ENCODE measurements around the gene ADAP1.

Gene ADAP1

DNA sequence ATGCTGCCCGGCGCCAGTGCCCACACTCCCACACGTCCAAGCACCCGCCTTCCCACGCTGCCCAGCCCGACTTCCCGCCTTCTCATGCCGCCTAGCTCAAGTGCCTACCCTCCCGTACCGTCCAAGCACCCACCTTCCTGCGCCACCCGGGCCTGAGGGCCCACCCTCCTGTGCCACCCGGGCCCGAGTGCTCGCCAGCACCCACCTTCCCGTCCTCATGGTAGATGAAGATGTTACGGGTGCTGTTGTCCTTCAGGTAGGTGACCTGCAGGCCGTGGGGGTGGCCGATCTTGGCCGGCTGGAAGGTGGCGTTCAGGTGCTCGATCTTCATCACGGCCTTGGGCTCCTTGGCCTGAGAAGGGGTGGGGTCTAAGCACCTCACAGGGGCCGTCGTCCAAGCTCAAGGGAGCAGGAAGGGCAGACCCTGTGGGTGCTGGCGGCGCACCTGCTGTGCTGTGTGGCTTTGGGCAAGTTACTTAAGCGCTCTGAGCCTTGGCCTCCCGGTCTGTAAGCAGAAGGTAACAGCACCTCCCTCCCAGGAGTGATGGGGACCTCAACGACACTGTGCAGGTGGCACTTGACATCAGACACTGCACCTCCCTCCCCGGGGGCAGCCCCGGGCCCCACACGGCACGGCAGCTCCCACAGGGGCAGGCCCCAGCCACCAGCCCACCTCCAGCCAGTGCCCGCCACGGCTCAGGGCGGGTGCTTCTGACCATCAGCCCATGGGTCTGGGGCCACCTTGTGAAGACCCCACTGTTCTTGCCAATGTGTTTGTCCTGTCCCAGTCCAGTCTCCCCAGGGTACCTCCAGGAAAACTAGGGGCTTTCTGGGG is 50.3 kb downstream of the ADAP1 start:
- DNase-seq = no peak

DNA sequence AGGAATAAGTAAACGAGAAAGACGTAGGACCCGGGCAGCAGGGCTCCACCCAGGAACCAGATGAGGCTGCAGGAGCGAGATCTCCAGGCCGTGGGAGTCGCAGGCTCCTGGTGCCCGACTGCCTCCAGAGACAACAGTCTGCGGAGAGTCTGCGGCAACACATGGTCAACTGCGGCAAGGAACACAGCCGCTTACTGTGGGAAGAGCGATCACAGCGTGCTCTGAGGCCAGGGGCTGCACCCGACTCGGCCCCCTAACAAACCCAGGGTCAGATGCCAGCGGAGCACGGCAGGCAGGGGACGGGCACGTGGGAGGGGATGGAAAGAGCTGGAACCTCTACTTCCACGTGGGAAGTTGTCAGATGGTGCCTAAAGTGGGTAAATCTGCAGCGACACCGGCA is 51.5 kb downstream of the ADAP1 start:
- no peak for DNase-seq

DNA sequence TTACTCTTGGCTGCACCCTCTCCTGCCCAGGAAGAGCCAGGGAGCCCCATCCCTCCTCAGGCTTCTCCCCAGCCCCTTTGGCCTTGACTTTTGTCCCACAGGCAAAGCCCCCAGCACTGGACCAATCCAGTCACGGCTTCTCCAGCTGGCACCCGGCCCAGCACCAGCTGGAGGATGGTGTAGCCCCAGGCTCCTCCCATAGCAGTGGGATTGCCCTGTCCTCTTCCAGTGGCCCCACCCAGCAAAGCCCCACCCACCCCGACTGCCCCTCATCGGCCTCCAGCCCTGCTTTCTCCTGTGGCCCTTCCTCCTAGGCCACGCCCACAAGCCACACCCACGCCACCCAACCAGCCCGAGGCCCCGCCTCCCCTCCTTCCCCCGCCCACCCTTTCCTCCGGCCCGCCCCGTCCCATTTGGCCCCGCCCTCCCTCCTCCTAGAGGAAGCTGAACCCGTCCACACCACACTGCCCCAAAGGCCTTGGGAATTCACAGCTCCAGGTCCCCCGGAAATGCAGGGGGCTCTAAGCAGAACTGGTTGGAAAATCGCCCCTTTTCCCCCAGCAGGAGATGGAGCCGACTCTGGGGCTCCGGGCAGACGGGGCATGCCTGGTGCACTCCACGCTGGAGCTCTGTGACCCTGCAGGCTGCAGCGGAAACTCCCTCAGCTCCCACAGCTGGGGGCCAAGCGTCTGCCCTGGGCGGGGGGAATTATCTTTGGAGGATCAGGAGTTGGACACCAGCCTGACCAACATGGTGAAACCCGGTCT is 52.9 kb downstream of the ADAP1 start:
- peak; percentile 33 to 64 for DNase-seq

DNA sequence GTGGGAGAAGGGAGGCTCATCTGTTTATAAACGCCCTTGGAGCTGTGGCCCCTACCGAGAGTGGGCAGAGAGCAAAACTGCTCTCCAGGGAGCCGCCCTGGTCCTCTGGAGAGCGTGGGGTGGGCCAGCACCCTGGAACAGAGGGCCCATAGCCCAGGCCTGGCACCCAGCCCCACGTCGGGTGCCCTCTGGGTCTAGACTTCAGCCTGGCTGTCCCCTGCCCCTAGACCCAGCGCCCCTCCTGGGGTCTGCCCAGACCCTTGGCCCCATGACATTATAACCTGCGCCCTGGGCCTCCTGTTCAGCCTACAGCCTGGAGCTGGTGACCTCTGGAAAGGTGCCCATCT is 53.5 kb downstream of the ADAP1 start:
- DNase-seq = no peak

DNA sequence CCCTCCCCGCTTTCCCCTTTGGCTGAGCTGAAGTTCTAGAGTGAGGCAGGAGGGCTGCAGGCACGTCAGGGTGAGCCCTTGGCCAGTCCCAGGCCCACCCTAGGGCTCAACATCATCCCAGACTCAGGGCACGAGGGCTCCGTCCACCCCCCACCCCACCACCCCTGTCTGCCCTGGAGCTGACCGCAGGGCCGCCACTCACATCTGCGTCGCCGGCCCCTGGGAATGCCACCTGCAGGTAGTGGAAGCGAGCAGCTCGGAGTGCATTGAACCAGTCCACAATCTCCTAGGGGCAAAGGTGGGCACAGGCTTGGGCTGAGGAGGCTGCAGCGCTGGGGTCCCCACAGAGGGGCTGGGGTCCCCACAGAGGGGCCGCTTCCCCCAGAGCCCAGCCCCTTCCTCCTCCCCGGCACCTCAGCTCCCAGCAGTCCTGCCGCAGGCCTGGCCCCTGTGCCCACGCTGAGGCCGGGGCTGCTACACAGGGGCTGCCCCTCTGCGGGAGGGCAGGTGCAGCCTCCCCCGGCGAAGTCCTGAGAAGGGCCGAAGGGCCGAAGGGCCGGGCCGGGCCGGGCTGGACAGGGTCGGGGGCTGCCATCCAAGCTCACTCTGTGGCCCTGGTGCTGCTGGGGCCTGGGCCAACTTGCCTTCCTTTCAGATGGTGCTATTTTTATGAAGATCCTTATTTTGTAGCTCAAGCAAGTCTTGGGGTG is 54.0 kb downstream of the ADAP1 start:
- no peak for DNase-seq

DNA sequence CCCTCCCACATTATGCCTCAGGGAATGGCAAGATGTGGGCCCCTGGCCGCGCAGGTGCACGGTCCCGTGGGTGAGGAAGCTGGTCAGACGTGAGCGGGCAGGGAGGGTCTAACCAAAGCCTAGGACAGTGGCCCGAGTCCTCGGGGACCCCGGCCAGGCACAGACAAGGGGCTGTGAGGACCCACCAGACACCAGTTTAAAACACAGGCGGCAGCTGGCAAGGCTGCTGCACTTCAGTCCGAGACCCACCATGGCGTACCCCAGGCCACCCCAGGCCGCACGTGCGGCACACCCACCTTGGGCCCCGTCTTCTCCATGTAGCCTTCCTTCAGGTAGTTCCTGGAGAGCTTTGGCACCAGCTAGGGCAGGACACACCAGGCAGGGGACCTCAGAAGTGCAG is 54.7 kb downstream of the ADAP1 start:
- no peak for DNase-seq

DNA sequence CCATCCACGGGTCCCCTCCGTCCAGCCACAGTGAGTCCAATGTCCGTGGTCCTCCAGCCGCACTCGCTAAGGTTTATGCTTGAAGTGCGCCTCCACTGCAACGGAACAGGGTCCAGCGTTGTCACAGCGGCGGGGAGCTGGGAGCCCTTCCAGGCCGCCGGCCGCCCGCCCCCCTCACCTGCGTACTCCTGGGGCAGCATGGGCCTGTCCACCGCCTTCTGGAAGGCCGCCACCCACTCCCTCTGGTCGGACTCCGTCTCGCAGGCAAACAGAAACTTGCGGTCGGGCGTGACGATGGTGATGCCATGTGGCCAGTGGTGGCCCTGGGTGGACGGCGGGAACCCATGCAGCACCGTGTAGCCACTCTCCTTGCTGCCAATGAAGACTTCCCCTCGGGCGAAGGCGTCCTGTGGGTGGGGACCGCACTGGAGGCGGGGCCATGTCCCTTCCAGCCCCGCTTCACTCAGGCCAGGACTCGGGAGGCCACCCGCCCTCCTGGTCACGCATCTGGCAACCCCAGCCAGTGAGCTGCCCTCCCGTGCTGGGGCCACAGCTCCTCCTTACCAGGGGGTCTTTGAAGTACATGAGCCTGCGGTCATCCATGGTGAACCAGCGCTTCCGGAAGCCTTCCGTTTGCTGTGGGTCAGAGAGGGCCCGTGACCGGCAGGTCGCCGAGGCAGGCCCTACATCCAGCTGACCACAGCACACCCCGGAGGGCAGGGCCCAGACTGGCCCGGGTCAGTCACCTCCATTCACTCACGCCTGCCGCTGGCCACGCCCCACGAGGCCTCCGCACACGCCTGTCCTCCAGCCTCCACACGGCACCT is 55.4 kb downstream of the ADAP1 start:
- no peak for DNase-seq

DNA sequence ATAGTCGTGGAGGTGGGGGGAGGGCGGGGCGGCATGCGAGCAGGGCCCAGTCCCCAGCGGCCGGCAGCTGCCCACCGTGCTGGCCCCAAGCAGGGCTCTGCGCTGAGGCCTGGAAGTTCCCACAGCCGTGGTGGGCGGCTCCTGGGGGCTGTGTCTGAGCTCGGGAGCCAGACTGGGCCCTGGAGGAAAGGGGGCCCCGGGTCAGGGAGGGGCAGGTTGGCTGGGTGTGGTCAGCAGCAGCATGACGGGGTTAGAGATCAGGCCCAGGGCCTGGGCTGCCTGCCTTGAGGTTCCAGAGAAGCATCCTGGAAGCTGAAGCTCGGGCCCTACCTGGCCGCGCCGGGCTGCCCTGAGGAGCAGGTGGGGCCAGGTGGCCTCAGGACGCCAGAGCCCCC is 56.0 kb downstream of the ADAP1 start:
- DNase-seq = no peak

DNA sequence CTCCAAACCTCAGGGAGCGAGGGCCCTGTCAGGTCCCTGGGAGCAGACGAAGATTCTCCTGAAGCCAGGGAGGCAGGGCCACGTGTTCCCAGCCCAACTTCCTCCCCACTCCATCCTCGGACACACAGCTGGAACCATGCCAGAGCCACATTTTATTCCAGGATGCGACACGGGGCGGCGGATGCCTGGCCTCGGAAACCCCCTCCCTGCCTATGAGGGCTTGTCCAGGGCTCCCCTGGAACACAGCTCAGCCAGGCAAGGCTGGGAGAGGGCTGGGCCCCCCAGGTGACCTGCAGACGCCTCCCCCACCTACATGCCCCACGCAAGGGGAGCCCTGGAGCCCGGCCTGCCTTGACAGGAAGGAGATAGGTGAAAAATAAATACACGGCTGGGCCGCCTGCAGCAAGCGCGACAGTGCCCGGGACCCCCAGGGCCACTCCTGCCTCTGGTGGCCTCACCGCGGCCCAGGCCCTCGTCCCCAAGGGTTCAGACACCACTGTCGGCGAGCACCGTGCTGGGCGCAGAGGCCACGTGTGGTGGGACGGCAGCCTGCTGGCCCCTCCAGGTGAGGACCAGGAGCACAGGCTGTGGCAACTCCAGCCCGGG is 56.6 kb downstream of the ADAP1 start:
- DNase-seq = no peak

DNA sequence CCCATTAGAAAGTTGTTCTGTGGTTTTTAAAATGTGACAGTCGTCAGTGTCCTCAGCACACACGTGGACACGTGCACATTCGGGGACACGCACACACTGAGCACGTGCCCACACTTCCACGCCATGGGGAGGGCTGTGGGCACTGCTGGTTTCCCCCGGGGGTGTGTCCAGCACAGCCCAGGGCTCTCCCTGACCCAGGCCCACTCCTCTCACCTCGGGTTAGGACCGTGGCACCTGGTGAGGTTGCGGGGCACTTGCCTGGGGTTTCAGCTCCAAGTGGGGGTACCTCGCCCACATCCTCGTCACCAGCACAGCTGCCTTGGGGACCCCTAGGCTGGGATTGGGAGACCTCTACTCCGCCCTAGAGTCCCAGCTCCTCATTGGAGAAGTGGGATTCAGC is 57.4 kb downstream of the ADAP1 start:
- DNase-seq = no peak

DNA sequence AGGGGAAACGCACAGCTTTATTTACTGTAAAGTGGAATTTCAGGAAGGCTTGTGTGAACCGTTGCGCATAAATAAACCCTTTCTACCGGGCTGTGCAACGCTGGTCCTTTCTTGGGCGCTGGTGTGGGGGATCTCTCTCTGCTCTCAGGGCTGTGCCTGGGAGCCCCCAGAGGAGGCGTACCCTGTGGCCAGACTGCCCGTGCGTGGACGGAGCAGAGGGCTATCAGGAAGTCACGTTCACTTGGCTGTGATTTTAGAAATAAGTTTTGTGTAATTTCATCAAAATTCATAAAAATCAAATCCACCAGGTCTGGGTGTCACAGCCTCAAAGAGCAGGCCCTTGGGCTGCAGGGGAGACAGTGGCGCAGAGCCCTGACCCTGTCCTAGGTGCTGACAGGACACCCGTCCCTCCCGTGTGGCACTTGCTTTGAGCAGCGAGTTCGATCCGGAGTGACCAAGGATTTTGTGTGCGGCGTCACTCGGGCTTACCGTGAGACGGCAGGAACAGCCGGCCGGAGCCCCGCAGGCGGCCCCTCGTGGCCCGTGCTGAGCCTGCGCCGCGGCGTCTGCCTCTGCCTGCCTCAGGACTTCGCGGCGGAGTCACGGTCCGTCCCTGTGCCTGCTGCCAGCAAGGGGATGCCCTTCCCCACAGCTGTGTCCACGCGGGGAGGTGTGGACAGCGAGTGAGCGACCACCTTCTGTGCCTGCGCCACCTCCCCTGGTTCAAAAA is 58.0 kb downstream of the ADAP1 start:
- DNase-seq = no peak

DNA sequence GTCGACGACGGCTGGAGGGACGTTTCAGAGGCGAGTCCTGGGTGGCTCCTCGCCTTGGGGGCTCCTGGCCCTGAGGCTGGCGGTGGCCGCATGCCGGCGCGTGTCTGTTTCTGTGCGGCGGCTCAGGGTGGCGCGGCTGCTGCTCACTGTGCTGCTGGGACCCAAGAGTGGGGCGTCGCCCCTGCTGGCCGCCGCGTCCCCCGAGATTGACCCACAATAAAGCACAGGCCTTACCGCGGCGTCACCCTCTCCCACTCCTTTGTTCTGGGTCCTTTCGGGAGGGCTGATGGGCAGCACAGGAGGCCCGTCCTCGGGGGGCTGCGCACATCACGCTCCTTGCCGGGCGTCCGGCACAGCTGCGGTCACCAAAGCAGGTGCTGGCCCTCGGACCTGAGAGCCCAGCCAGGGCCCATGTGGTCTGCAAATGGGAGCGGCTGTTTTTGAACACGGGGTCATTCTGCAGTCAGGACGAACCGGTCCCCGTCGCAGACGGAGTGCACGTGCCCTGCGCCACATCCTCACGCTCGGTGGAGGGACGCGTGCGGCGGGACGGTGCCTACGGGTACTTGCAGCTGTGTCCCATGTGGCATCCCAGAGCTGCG is 58.9 kb downstream of the ADAP1 start:
- no peak for DNase-seq

DNA sequence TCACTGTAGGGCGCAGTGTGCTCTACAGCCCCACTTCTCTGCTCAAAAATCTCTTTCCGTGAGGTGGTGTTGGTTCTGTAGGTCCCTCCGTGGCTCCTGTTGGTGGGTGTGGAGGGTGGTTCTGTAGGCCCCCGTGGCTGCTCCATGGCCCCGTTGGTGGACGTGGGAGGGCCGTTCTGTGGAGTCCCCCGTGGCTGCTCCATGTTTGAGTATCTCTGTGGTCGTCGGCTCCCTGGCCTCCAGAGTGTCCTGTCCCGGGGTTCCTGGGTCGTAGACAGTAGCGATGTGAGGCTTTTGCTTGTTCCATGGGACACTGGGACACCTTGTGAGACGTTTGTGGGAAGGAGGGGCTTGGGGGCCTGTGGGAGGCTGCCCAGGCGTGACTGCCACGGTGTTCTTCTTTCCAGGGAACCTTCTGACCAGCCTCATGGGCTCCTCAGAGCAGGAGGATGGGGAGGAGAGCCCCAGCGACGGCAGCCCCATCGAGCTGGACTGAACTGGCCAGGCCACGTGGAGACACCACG is 59.5 kb downstream of the ADAP1 start:
- DNase-seq = no peak

DNA sequence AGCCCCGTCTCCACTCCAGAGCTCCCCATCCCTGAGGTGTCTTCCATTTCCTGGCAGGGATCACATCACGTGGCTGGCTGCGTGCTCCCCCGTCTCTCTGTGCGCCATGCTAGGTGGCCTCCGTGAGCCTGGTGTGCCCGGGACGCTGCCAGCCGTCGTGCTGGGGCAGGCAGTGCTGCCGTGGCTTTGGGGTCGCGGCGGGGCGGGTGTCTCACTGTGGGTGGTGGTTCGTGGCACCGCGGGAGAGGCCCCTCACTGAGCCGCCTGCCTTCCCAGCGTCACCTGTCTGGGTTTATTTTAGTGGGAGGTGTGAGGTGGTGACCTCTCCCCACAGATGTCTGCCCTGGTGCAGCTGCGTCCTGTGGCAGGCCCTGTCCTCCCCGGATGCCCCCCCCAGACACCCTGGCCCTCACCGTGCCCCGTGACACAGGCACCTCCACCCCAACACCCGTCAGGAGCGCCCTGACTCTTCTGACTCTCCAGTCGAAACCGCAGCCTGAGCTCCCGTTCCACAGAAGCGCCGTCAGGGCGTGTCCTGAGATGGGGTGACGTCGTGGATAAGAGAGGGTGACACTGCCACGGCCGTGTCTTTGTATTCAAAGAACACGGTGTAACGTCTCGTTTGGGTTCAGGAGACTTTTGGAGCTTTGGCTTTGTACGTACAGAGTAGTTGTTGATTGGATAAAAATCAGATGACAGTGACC is 60.2 kb downstream of the ADAP1 start:
- no peak for DNase-seq

DNA sequence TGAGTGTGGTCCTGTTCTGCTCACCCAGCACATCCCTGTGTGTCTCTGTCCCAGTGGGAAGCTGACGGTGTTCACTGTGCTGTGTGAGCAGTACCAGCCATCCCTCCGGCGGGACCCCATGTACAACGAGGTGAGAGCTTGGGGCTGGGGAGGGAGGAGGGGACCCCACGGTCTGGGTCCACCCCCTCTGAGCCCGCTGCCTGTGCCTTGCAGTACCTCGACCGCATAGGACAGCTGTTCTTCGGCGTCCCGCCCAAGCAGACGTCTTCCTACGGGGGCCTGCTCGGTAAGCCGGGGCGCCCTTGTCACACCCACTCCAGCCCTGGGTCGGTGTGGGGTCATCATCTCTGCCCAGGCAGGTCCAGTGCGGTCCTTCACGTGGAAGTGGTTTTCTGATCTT is 60.8 kb downstream of the ADAP1 start:
- DNase-seq = no peak

DNA sequence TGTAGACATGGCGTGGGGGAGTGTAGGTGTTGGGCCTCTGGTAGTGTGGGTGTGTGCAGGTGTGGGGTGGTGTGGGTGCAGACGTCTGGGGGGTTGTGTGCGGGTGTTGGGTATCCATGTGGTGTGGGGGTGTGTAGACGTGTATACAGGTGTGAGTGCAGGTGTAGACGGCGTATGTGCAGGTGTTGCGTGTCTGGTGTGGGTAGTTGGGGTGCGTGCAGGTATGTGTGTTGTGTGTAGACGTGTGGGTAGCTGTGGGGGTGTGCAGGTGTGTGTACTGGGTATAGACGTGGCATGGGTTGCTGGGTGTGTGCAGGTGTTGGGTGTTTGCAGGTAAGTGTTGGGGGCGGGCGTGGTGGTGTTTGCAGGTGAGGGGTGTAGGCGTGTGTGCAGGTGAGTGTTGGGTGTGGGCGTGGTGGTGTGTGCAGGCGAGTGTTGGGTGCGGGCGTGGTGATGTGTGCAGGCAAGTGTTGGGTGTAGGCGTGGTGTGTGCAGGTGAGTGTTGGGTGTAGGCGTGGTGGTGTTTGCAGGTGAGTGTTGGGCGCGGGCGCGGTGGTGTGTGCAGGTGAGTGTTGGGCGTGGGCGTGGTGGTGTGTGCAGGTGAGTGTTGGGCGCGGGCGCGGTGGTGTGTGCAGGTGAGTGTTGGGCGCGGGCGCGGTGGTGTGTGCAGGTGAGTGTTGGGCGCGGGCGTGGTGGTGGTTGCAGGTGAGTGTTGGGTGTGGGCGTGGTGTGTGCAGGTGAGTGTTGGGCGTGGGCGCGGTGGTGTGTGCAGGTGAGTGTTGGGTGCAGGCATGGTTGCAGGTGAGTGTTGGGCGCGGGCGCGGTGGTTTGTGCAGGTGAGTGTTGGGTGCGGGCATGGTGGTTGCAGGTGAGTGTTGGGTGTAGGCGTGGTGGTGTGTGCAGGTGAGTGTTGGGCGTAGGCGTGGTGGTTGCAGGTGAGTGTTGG is 61.6 kb downstream of the ADAP1 start:
- no peak for DNase-seq

DNA sequence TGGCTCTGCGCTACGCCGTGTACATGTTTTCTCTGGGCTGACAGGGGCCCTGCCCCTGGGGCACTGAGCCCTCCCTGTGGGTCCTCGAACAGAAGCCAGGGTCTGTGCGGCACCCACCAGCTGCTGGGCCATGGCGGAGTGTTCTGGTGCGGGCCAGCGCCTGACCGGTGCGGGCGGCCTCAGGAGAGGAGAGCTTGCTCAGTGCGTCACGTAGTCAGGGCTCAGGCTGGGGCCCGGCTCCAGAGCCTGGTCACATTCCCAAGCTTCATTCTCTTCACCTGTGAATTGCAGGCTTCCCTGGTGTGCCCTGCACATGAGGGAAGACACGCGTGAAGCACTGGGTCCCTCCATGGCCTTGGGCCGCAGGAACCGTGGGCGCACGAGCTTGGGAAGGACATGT is 62.7 kb downstream of the ADAP1 start:
- DNase-seq = no peak

DNA sequence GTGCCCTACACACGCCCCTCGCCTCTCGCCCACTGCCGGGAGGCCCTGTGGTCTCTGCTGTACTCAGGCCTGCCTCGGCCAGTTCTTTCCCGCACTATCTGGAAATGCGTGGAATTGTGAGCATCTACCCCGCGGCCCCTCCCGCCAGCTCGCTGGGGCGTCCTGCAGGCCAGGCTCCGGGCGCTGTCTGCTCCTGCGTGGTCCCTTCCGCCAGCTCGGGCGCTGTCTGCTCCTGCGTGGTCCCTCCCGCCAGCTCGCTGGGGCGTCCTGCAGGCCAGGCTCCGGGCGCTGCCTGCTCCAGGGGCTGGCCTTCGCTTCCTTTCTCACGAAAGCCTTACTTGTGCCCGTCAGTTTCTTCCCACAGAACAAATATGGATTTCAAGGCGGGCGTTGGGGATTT is 63.2 kb downstream of the ADAP1 start:
- no peak for DNase-seq

DNA sequence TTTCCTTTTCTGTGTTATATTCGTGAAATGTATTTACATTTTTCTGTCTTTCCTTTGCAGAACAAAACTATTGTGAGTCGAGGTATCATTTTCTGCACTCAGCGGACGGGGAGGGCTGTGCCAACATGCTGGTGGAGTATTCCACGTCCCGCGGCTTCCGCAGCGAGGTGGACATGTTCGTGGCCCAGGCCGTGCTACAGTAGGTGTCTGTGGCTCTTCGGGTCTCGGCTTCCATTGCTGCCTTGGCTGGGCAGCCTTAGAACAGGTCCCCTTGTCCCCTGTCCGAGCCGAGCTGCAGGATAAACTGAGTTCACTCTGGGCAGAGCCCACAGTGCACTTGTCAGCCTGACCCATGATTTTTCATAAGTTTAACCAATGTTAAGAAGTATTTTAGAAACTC is 63.6 kb downstream of the ADAP1 start:
- DNase-seq = no peak

Measured in SW 1271 (cell line).